CD14-positive monocyte (primary cell): ENCODE measurements around the gene BRAF. TPM values are rescaled to one million over a fixed set of nuclear protein-coding genes. Genes with fewer than 3 reads are reported as not detected.
A peak's percentile ranks its signal among the peaks of the same experiment; 100 is the strongest.

Source experiments
- DNase-seq, 3 donors: peaks; one replicate each; pipeline ENCODE4 v3.0.0-alpha.2; 2011 to 2022
- H2AFZ ChIP-seq: 2 replicates; pipeline ENCODE4 v1.6.0; 2012; ENCODE audit warnings: mild to moderate bottlenecking, low read depth, low read length, inconsistent platforms; ENCODE audit not compliant: insufficient read depth, poor library complexity, severe bottlenecking
- H3K27ac ChIP-seq, 2 donors: 1 replicate in 1 of 2; 2 replicates in 1 of 2; pipeline ENCODE4 v1.5.1; 2012 to 2013; ENCODE audit warnings: low read length in 2 of 2, control low read depth in 1 of 2, inconsistent platforms in 1 of 2, low read depth in 1 of 2, mild to moderate bottlenecking in 1 of 2
- H3K27me3 ChIP-seq, 2 donors: one replicate each; pipeline versions ENCODE4 v1.6.0 to v1.6.1; 2011 to 2013; ENCODE audit warnings: low read length in 2 of 2; ENCODE audit not compliant: control insufficient read depth in 2 of 2, insufficient read depth in 2 of 2
- H3K36me3 ChIP-seq, 2 donors: replicated peaks in 1 of 2; 1 replicate in 1 of 2; 2 replicates in 1 of 2; pipeline versions ENCODE4 v1.5.1 to v1.6.1; 2012 to 2013; ENCODE audit warnings: low read length in 2 of 2, control low read depth in 1 of 2, inconsistent platforms in 1 of 2, mild to moderate bottlenecking in 1 of 2; ENCODE audit not compliant: insufficient read depth in 2 of 2, control insufficient read depth in 1 of 2
- H3K4me1 ChIP-seq, 2 donors: 1 replicate in 1 of 2; 2 replicates in 1 of 2; pipeline versions ENCODE4 v1.5.1 to v1.6.1; 2012 to 2013; ENCODE audit warnings: low read length in 2 of 2, control low read depth in 1 of 2, inconsistent platforms in 1 of 2, mild to moderate bottlenecking in 1 of 2, moderate library complexity in 1 of 2; ENCODE audit not compliant: insufficient read depth in 2 of 2, control insufficient read depth in 1 of 2
- H3K4me2 ChIP-seq: replicated peaks from 2 replicates; pipeline ENCODE3; 2012; ENCODE audit warnings: low read length, moderate library complexity, mild to moderate bottlenecking; ENCODE audit not compliant: poor library complexity, severe bottlenecking; ENCODE audit errors: extremely low read depth
- H3K4me3 ChIP-seq, 3 experiments: fragments of 200-600 bp in 1 of 3; sonication (generic) in 1 of 3; replicated peaks in 1 of 3; 1 replicate in 2 of 3; 2 replicates in 1 of 3; pipeline ENCODE4 v1.5.1; 2011 to 2013; ENCODE audit warnings: low read length in 3 of 3, mild to moderate bottlenecking in 3 of 3, control low read depth in 2 of 3, low read depth in 2 of 3, inconsistent platforms in 1 of 3, moderate library complexity in 1 of 3
- H3K79me2 ChIP-seq: 2 replicates; pipeline ENCODE4 v1.6.0; 2012; ENCODE audit warnings: mild to moderate bottlenecking, control low read depth, inconsistent platforms, low read length, moderate library complexity; ENCODE audit not compliant: insufficient read depth
- H3K9ac ChIP-seq: 2 replicates; pipeline ENCODE4 v1.6.0; 2017; ENCODE audit warnings: low read length, mild to moderate bottlenecking; ENCODE audit not compliant: insufficient read depth, poor library complexity, severe bottlenecking
- H3K9me3 ChIP-seq, 2 donors: replicated peaks in 1 of 2; 1 replicate in 1 of 2; 2 replicates in 1 of 2; pipeline versions ENCODE4 v1.5.1 to v1.6.1; 2012 to 2013; ENCODE audit warnings: low read length in 2 of 2, control low read depth in 1 of 2; ENCODE audit not compliant: control insufficient read depth in 1 of 2, insufficient read depth in 1 of 2
- H4K20me1 ChIP-seq: 2 replicates; pipeline ENCODE4 v1.6.0; 2012; ENCODE audit warnings: mild to moderate bottlenecking, low read length, control low read depth, moderate library complexity; ENCODE audit not compliant: insufficient read depth
- H3K27ac Mint-ChIP-seq, 7 donors: one replicate each; pipeline ENCODE4 v1.8.0; 2020; ENCODE audit warnings: mild to moderate bottlenecking in 7 of 7, mixed read lengths in 7 of 7, moderate library complexity in 6 of 7, inconsistent platforms in 2 of 7
- H3K27me3 Mint-ChIP-seq, 3 donors: one replicate each; pipeline ENCODE4 v1.8.0; 2021 to 2022; ENCODE audit warnings: low read depth in 3 of 3, mild to moderate bottlenecking in 3 of 3, mixed read lengths in 3 of 3, moderate library complexity in 3 of 3, inconsistent platforms in 1 of 3
- H3K36me3 Mint-ChIP-seq, 2 donors: one replicate each; pipeline ENCODE4 v1.8.0; 2020; ENCODE audit warnings: mixed read lengths in 2 of 2, inconsistent platforms in 1 of 2, mild to moderate bottlenecking in 1 of 2
- H3K4me1 Mint-ChIP-seq: one replicate; pipeline ENCODE4 v1.8.0; 2020; ENCODE audit warnings: mild to moderate bottlenecking, mixed read lengths
- H3K4me3 Mint-ChIP-seq, 2 donors: one replicate each; pipeline ENCODE4 v1.8.0; 2020; ENCODE audit warnings: mild to moderate bottlenecking in 2 of 2, mixed read lengths in 2 of 2, moderate library complexity in 1 of 2
- H3K9me3 Mint-ChIP-seq, 7 donors: one replicate each; pipeline ENCODE4 v1.8.0; 2020 to 2022; ENCODE audit warnings: mixed read lengths in 7 of 7, mild to moderate bottlenecking in 6 of 7, moderate library complexity in 6 of 7, inconsistent platforms in 2 of 7
- CTCF ChIP-seq: fragments of 200-600 bp; IDR thresholded peaks from one replicate; pipeline ENCODE4 v1.8.0; 2022; ENCODE audit warnings: antibody characterized with exemption, mild to moderate bottlenecking
- WGBS: methylation state at CpG from one replicate; pipeline ENCODE4 v1.1.5; 2013; ENCODE audit warnings: missing lambda C conversion rate; ENCODE audit not compliant: insufficient coverage; 5-methylcytosine and 5-hydroxymethylcytosine counted together
- intact Hi-C, 2 donors: fragments of 100-400 bp; cut with micrococcal nuclease; formaldehyde crosslinking; loops; one replicate each; pipeline versions ENCODE4 v1.15.0 to v1.15.1; 2023
- polyA plus RNA-seq, 3 donors: library from polyadenylated mRNA; depleted of rRNA in 1 of 3; unstranded in 2 of 3; stranded (reverse) in 1 of 3; fragments of 300-500 nt in 2 of 3; fragments of >200 nt in 1 of 3; fragmentation: Illumina TruSeq in 2 of 3; gene quantifications; 1 replicate in 2 of 3; 2 replicates in 1 of 3; pipeline ENCODE4 v1.2.3, GENCODE V29; 2012 to 2021

The BRAF gene
- polyA plus RNA-seq, 3 donors = 3.8 to 10.0 (median 5.6) TPM

- intact Hi-C loops = no loop called here
- Histone ChIP-seq H3K9me3 (no peaks in the 10 kb centered on the region), H3K4me2 (no peak overlapping the region), H3K27ac (no peak overlapping the region), H4K20me1 (peaks cover 63% of the 10 kb centered on the region), H3K79me2 (peaks cover 65% of the 10 kb centered on the region), H3K27me3 (no peaks in the 10 kb centered on the region), H3K36me3 (no peaks in the 10 kb centered on the region), H3K4me3 (no peak overlapping the region), H3K9ac (no peak overlapping the region), H2AFZ (no peak overlapping the region), H3K4me1 (peaks cover 0 to 3% of the 10 kb centered on the region in 2 donors)
- Mint-ChIP-seq H3K9me3 (no peaks in the 10 kb centered on the region), H3K27me3 (no peaks in the 10 kb centered on the region), H3K36me3 (no peaks in the 10 kb centered on the region), H3K27ac (peak overlapping the region in 1 of 7 donors; percentile 24), H3K4me3 (no peak overlapping the region), H3K4me1 (peaks cover 31% of the 10 kb centered on the region)
- 100% methylated on average over 1 of the region's 3 CpGs for WGBS
- no peak for TF ChIP-seq CTCF
- no peak for DNase-seq
Measured at GRCh38 chr7:140881507-140882228, 43.1 kb downstream of the BRAF start.

- peaks cover 25% of the 10 kb centered on the region for H3K4me1 Mint-ChIP-seq
- peaks cover 0 to 2% (median 0%) of the 10 kb centered on the region in 3 donors for H3K27me3 Mint-ChIP-seq
- TF ChIP-seq CTCF = no peak
- intact Hi-C loops = no loop called here
- H3K36me3 Mint-ChIP-seq = peaks cover 8 to 18% of the 10 kb centered on the region in 2 donors
- no peak overlapping the region for H3K4me3 ChIP-seq
- no peak overlapping the region for H3K4me3 Mint-ChIP-seq
- DNase-seq = no peak
- peaks cover 0 to 6% (median 5%) of the 10 kb centered on the region in 7 donors for H3K9me3 Mint-ChIP-seq
- H3K27ac ChIP-seq = no peak overlapping the region
- no CpG with 5 or more reads among the region's 1 CpG for WGBS
- no peak overlapping the region for H2AFZ ChIP-seq
- H3K4me2 ChIP-seq = no peak overlapping the region
- H3K79me2 ChIP-seq = peaks cover 79% of the 10 kb centered on the region
- H4K20me1 ChIP-seq = peaks cover 62% of the 10 kb centered on the region
- no peaks in the 10 kb centered on the region for H3K27me3 ChIP-seq
- H3K36me3 ChIP-seq = peaks cover 0 to 4% of the 10 kb centered on the region in 2 donors
- peaks cover 0 to 5% of the 10 kb centered on the region in 2 donors for H3K4me1 ChIP-seq
- H3K9me3 ChIP-seq = peaks cover 0 to 2% of the 10 kb centered on the region in 2 donors
- H3K27ac Mint-ChIP-seq = no peak overlapping the region
- H3K9ac ChIP-seq = no peak overlapping the region
Measured at GRCh38 chr7:140877249-140877524, 47.5 kb downstream of the BRAF start.
